Non-pigmented ciliary epithelial cell (primary cell): ENCODE measurements around the gene GRIK4.

Source experiments
- DNase-seq: peaks from one replicate; pipeline ENCODE4 v3.0.0-alpha.2; 2010; ENCODE audit warnings: low read depth

GRIK4 gene

DNA sequence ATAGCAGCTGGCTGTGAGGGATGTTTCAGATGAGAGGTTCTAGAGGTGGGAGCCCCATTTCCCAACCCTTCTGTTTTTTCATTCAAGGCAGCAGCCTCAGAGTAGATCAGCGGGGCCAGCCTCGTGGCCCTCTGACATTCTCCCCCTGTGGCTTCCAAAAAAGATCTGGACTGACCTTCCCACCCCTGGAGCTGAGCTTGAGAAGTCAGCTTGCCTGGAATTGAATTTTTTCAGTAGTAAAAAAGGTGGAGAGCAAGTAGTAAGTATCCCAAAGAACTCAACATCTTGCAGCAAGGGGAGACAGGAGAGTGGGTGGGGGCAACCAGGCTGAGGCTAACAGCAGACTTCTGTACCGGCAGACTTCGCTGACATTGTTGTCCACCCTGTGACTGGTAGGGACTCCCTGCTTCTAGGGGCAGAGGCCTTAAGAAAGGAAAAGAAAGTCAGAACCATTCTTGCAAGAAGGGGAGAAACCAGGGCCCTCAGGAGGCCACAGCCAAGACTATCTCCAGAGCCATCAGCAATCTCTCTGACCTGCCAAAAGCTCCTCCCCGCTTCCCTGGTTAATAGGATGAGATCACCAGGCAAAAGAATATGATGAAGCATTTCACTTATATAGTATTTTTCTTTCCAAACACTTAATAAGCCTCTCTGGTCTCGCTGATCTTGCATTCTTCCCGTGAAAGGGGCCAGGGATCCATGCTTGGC is 2.0 kb upstream of the GRIK4 start:
- no peak for DNase-seq

- DNase-seq = no peak
Measured at GRCh38 chr11:120510406-120511115, 987 bp upstream of the GRIK4 start.

DNA sequence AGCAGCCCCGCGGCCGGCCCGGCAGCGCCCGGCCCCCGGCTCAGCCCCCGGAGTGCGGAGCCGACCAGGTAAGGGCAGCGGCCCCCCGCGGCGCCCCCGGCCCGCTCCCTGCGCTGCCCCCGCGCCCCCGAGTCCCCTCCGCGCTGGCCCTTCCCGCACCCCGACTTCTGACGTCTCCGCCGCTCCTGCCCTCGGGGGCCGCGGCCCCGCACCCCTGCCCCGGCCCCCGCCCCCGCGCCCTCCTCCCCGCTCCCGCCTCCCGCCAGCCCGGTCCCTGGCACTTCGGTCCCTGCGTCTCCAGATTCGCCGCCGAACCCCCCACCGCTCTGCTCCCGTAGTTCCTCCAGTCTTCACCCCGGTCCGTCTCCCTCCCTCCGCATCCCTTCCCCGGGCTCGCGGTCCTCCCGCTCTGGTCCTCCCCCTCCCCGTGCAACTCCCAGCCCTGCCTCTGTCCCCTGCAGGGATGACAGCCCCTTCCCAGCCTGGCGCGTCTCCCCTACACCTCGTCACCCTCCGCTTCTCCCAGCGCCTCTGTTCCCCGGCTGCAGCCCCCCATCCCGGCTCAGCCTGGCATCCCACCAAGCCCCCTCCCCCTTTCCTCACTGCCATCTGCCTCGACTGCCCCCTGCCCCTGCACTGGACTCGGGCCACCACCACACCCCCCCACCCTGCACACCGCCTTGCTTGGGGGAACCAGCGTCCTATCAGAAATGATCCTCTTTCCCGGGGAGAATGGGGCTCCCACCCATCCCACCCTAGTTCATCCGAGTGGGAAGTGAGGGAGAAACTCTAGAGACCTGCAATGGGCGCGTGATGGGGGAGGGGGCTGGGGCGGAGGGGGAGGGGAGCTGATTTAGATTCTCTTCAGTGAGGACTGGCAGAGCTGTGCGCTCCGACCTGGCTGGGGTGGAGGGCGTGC is 531 bp downstream of the GRIK4 start:
- no peak for DNase-seq

DNA sequence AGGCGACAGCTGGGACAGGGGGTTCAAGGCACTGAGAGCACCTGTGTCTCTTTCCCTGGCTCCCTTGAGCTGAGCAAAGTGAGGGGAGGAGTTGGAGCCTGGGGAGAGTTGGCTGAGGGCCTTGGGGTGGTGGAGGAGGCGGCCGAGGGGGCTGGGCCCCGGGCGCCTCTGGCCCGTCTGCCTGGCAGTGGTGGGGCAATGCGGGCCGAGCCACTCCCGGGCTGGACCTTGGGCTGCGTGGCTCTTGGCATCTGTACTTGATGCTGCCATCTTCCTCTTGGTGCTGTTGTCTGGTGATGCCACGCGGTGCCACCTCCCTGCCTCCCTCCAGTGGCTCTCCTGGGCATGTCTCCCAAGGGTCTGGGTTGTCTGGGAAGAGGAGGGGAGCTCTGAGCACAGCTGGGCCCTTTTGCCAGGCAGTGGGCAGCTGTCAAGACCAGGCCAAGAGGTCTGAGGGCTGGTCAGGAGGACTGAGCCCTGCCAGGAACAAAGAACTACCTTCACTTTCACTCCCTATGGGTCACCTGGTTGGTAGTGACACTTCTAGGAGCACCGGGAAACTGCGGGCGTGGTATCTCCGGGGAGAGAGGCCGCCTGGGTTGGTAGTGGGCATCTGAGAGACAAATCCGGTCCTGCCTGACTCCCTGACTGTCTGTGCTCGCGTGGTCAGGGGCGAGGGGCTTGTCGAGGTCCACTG is 1.3 kb downstream of the GRIK4 start:
- no peak for DNase-seq

GRCh38 chr11:120513436-120514315 is 2.1 kb downstream of the GRIK4 start:
- DNase-seq = no peak

DNA sequence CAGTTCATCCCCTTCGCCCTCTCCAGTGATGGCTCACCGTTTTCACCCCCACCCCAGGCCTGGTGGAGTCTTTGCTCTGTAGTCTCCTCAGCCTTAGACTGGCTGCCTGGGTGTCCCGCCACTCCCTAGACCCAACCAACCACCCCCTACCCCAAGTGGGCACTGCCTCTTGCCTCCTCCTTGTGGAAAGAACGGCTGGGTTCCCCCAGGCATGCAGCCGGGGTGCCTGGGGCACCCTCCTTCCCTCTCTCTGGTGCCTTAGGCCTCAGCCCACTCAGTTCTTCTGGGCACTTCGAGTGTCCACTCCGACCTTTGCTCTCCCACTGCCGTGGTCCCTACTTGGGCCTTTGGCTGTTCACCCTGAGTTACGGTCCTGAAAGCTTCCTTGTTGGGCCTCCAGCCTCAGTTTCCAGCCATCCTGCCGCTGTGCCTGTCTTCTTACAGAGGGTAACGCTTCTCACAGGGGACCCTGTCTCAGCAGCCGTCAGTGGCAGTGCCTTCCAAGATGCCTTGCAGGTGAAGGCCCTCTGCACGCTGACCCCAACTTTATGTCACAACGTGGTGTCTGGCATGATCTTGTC is 3.1 kb downstream of the GRIK4 start:
- no peak for DNase-seq

- DNase-seq = no peak
Measured at GRCh38 chr11:120515186-120515723, 3.7 kb downstream of the GRIK4 start.

DNA sequence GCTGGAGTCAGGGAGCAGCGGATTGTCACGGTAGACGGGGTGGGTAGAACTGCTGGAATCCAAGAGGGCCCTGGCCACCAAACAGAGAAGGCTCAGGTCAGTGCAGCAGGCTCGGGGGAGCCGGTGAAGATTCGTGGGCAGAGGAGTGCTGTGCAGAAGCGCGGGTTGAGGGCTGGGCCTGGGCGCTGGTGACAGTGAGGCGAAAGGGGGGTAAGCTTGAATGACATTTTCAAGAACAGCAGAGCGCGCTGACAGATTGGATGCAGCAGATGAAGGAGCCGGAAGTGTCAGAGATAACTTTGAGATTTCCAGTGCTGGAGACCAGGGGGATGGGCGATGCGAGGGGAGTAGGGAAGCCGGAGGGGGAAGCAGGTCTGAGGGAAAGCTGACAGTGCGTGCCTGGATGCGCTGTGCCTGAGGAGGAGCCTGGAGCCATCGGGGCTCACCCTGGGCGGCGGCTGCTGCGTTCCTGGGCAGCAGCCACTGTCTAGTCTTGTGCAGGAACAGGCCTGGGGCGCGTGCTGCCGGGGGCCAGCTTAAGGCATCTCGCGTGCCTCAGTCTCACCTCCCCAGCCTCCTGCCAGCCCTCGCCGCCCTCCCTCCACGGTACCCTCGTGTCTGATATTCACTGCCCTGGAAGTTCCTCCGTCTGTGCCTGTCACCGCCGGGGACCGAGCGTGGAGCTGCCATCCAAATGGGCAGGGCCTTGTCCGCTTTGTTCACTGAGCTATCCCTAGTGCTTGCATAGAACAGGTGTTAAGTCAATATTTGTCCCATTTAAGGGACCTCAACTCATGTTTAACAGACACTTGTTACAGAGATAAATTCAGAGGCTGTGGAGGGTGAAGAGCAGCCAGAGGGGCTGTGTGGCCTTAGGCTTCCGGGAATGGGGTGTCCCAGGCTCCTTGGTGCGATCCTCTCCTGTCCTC is 5.2 kb downstream of the GRIK4 start:
- DNase-seq = no peak

- no peak for DNase-seq
Measured at GRCh38 chr11:120517390-120517761, 5.8 kb downstream of the GRIK4 start.

- no peak for DNase-seq
Measured at GRCh38 chr11:120517801-120518291, 6.3 kb downstream of the GRIK4 start.

- DNase-seq = no peak
Measured at GRCh38 chr11:120518356-120518755, 6.8 kb downstream of the GRIK4 start.

DNA sequence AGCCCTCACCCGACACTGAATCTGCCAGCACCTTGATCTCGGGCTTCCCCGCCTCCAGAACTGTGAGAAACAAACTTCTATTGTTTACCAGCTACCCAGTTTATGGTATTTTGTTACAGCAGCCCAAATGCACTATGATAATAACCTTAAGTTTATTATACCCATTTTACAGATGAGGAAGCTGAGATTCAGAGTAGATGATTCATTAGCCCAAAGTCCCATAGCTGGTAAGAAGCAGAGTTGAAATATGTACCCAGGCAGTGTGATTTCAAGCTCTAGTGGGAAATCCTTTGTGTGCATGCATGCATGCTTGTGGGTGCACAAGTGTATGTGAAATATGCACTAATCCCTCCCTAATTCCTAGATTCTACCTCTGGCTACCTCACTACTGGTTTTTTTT is 7.9 kb downstream of the GRIK4 start:
- DNase-seq = no peak

- DNase-seq = no peak
Measured at GRCh38 chr11:120520091-120520822, 8.7 kb downstream of the GRIK4 start.

DNA sequence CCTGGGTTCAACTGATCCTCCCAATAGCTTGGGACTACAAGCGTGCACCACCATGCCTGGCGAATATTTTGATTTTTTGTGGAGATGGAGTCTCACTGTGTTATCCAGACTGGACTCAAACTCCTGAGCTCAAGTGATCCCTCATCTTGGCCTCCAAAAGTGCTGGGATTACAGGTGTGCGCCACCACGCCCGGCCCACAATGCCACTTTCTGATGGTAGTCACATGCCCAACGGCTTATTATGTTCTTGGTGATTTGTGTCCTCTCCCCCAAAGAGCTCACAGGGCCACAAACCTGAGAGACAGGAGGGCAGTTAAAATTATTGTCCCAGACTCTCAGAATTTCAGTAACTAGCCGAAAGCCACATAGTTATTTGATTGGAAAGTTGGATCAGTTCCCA is 9.6 kb downstream of the GRIK4 start:
- DNase-seq = no peak

DNA sequence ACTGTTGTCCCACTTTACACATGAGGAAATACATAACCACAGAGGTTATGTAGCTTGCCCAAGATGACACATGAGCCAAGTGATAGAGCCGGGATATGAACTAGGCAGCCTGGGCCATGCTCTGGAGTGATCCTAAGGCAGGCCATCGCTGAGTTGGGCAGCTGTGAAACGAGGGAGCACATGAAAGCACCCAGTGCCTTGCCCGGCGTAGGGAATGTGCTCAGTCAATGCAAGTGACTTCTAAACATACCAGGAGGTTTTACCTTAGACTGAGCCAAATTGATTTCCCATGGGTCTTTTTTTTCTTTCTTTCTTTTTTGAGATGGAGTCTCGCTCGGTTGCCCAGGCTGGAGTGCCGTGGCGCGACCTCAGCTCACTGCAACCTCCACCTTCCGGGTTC is 10.5 kb downstream of the GRIK4 start:
- DNase-seq = no peak

GRCh38 chr11:120522736-120523135 is 11.2 kb downstream of the GRIK4 start:
- no peak for DNase-seq

GRCh38 chr11:120523196-120523595 is 11.6 kb downstream of the GRIK4 start:
- no peak for DNase-seq

DNA sequence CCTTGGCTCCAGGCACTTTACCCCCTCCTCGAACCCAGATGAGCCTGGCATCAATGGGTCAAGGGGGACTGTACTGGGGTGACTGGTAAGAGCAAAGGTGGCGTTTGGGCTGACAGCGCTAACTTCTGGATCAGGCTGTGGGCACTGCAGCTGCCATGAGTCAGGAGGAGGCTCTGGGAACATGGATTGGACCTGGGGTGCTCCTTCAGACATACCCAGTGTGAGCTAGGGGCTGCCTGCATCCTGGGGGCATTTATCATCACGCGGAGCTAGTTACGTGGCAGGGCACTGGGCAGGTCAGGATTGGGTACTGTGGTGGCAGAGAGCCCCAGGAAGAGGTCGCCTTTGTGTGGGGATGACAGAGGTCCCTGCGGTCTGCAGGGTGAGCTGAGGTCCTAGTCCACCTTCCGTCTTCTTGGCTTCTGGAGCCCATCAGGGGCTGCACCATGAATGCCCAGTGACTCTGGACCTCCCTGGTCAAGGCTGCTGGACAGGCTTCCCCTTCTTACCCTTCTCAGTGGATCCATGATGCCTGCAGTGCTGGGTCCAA is 13.1 kb downstream of the GRIK4 start:
- no peak for DNase-seq
